NB4 (cell line): ENCODE results near the gene NCF4.

Experiments used
- DNase-seq: peaks from one replicate; pipeline ENCODE4 v3.0.0; 2010; ENCODE audit warnings: low read depth
- H3K4me3 ChIP-seq: one replicate; pipeline ENCODE4 v1.5.1; 2011; ENCODE audit warnings: mild to moderate bottlenecking, low read depth, low read length, moderate library complexity
- MYC ChIP-seq: IDR thresholded peaks from 2 replicates; pipeline ENCODE4 v1.6.1; 2011; ENCODE audit warnings: low read depth, low read length
- POLR2A ChIP-seq: IDR thresholded peaks from 2 replicates; pipeline ENCODE4 v1.6.1; 2011; ENCODE audit warnings: mild to moderate bottlenecking; ENCODE audit not compliant: insufficient read length; ENCODE audit errors: extremely low read depth
- TF ChIP-seq, protein P1 (sequence below): IDR thresholded peaks from one replicate; pipeline ENCODE4 v1.5.1; 2012; ENCODE audit warnings: low read depth, low read length
- TF ChIP-seq, protein P2 (sequence below): IDR thresholded peaks from 2 replicates; pipeline ENCODE4 v1.6.1; 2011; ENCODE audit warnings: low read depth, low read length

NCF4 gene

DNA sequence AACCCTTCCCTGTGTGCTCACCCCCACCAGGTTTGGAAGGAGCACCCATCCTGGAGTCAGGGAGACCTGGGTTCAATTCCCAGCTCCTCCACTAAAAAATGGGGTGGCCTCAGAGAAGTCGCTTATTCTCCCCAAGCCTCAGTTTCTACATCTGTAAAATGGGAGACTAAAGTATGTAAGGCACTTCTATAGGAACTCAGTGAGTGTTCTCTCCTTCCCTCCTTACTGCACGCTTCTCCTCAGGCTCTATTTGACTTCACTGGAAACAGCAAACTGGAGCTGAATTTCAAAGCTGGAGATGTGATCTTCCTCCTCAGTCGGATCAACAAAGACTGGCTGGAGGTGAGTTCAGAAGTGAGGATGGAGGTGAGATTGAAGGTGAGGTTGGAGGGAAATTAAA is 11.3 kb downstream of the NCF4 start:
- TF ChIP-seq, protein P1, sequence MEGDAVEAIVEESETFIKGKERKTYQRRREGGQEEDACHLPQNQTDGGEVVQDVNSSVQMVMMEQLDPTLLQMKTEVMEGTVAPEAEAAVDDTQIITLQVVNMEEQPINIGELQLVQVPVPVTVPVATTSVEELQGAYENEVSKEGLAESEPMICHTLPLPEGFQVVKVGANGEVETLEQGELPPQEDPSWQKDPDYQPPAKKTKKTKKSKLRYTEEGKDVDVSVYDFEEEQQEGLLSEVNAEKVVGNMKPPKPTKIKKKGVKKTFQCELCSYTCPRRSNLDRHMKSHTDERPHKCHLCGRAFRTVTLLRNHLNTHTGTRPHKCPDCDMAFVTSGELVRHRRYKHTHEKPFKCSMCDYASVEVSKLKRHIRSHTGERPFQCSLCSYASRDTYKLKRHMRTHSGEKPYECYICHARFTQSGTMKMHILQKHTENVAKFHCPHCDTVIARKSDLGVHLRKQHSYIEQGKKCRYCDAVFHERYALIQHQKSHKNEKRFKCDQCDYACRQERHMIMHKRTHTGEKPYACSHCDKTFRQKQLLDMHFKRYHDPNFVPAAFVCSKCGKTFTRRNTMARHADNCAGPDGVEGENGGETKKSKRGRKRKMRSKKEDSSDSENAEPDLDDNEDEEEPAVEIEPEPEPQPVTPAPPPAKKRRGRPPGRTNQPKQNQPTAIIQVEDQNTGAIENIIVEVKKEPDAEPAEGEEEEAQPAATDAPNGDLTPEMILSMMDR, result no peak
- TF ChIP-seq, protein P2, sequence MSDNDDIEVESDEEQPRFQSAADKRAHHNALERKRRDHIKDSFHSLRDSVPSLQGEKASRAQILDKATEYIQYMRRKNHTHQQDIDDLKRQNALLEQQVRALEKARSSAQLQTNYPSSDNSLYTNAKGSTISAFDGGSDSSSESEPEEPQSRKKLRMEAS, result no peak
- TF ChIP-seq MYC, result no peak
- no peak for TF ChIP-seq POLR2A
- no peak for DNase-seq
- no peak overlapping the region for H3K4me3 ChIP-seq

DNA sequence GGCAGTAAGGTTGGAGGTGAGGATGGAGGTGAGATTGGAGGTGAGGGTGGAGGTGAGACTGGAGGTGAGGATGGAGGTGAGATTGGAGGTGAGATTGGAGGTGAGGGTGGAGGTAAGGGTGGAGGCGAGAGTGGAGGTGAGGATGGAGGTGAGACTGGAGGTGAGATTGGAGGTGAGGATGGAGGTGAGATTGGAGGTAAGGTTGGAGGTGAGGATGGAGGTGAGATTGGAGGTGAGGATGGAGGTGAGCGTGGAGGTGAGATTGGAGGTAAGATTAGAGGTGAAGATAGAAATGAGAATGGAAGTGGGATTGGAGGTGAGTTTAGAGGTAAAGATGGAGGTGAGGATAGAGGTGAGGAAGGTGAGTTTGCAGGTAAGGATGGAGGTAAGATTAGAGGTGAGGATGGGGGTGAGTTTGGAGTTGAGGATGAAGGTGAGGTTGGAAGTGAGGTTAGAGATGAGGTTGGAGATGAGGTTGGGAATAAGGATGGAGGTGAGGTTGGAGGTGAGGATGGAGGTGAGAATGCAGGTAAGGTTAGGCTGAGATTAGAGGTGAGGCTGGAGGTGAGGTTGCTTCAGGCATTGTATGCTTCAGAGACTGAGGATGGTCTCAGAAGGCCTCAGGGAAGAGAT is 12.2 kb downstream of the NCF4 start:
- TF ChIP-seq, protein P1, result no peak
- TF ChIP-seq POLR2A, result no peak
- TF ChIP-seq, protein P2, result no peak
- no peak for TF ChIP-seq MYC
- H3K4me3 ChIP-seq, result no peak overlapping the region
- no peak for DNase-seq

GRCh38 chr22:36873614-36874308 is 13.0 kb downstream of the NCF4 start:
- DNase-seq, result peak; percentile 66
- TF ChIP-seq, protein P1, result peak; percentile 28
- 0 out of 2 replicates have a peak, but pooled peaks have one; percentile 11 for TF ChIP-seq MYC
- TF ChIP-seq, protein P2, result peak; percentile 60
- no peak for TF ChIP-seq POLR2A
- H3K4me3 ChIP-seq, result no peak overlapping the region

DNA sequence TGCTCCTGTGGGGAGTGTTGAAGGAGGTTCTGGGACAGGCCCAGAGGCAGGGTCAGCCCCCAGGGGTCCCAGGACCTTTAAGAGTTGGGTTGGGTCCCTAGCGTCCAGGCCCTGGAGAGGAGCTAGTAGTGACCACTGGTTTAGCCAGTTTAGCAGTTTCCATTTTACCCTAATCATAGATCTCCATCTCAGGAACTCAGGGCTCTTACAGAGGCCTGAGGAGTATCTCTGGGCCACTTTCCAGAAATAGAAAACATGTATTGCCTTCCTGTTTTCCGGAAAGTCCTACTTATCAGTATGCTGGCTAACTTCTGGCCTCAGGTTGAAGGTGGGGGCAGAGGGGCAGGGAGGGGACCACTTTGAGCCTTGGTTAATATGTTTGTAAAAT is 13.5 kb downstream of the NCF4 start:
- TF ChIP-seq, protein P1, result no peak
- TF ChIP-seq POLR2A, result no peak
- TF ChIP-seq MYC, result no peak
- TF ChIP-seq, protein P2, result no peak
- no peak overlapping the region for H3K4me3 ChIP-seq
- DNase-seq, result no peak

DNA sequence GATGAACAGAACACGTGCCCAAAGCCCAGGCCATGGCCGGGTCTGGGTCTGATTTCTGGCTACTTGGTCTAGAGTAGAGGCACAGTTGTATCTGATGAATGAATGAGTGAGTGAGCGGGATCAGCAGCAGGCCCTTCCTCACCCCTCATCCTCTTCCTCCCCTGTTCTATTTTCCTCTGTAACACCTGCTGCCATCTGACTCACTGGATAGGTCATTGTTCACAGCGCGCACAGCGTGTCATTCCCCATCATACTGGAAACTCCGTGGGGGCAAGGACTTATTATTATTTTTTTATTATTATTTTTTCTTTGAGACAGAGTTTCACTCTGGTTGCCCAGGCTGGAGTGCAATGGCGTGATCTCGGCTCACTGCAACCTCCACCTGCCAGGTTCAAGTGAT is 13.9 kb downstream of the NCF4 start:
- DNase-seq, result no peak
- TF ChIP-seq POLR2A (no peak), MYC (no peak)
- no peak overlapping the region for H3K4me3 ChIP-seq

- no peak for DNase-seq
- TF ChIP-seq POLR2A (no peak), MYC (no peak)
- TF ChIP-seq, protein P2, result no peak
- TF ChIP-seq, protein P1, result no peak
- H3K4me3 ChIP-seq, result no peak overlapping the region
Observed at GRCh38 chr22:36875741-36876140, 14.9 kb downstream of the NCF4 start.
